NCI-H345 treated with DMSO at 0.1 percent for 48 hours (cell line): ENCODE data around the gene LAMA4.

ENCODE experiments used
- DNase-seq: peaks from one replicate; lab custom pipeline; 2025; ENCODE audit not compliant: unreplicated experiment; lab: John Stamatoyannopoulos, UW

Gene LAMA4

DNA sequence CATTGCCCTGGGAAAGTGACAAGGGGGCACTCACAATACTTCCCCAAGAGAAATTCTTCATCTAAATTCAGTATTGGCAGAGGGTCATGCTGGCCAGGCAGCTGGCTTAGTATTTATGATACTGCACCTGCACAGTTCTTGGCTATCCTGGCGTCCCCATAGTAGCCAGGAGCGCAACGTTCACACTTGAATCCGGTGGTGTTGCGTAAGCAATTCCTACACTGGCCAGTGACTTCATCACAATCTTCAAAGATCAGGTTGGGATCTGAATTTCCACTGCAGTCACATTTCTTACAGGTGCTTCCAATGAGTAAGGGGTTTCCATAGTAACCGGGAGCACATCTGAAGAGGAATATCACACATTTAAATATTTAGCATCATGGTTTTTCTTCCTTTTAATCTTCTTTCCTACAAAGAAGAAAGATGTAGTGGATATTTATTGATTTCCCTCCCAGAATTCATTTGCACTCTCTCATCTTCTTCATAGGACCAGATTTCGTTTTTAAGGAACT is 62.8 kb downstream of the LAMA4 start:
- DNase-seq, result no peak

DNA sequence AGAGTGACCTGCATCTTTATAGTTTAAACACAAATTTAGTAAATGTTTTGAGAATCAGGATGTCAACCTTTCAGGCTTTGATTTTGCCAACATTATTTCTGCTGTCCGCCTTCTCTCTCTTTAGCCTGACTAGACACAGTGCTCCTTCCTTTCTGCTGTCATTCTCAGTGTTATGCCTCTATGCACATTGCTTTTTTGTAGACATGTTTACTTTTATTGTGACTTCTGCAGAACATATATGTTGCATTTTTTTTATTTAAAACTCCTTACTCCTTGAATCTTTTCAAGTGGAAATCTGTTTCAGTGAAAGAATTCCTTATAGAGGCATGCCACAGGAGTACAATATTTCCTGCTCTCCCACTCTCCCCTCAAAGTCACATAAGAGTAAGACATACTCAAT is 64.2 kb downstream of the LAMA4 start:
- DNase-seq, result no peak

DNA sequence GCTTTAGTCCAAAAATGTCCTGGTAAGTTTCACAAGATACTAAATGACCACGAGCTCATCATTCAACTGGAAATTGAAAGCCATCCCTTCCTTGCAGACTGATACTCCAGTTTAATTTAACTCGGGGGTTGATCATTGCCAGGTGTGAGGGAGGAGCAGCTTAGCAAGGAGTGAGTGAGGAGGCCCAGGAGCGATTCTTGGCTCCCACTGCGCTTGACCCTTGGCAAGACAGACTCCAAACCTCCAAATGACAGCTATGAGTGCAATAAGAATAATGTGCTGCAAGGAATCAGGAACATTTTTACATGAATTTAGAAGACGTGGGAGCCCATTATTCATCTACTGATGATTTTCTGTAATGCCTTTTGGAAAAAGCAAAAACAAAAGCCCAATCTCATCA is 64.9 kb downstream of the LAMA4 start:
- no peak for DNase-seq

DNA sequence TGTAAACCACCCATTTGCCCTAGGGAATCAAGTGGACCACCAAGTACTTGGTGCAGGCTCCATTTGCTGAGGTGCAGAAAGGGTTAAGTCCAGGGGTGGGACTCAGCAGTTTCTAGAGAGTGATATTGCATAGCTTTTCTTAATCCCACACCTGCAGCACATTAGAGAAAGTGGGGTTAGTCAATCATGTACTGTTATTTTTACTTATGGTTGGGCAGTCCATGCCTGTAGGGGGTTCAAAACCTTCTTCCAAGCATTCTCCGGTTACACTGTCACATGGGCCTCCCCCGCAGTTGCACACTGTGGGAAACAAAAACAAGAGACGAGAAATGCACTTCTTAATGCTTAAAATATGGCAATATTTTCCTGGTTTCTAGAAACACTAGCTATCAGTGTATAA is 65.5 kb downstream of the LAMA4 start:
- DNase-seq, result no peak

DNA sequence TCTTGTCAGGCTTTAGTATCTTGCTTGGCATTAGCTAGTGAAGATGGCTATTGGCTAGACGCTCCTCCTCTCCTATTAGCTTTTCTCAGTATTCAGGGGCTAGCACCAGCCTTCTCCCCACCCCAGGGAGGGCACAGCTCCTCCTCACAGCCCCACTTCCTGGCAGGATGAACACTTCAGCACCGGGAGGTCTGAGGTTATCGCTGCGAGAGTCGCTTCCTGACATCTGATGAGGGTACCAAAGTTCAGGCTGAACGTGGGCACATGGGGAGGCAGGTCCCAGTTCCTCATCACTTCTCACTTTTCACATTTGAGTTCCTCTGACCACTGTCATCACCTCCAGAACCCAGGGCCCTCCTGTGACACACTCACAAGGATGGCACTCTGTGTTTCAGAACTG is 66.6 kb downstream of the LAMA4 start:
- no peak for DNase-seq

DNA sequence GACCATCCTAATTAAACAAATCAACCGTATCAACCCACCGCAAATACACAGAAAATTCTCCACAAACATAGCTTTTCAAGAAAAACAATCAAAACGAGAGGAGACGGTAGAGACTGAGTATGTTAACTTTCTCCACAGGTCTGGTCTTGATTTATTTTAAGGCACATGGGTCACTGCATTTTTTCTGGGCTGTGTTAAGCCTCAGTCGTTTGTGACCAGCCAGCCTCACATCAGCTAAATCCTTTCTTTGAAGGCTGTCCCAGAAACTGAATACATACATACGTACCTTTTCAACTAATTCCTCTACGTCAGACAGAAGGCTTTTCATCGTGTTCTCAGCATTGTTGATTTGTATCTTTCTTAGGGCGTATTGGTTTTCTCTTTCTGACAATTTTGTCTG is 69.4 kb downstream of the LAMA4 start:
- DNase-seq, result no peak

DNA sequence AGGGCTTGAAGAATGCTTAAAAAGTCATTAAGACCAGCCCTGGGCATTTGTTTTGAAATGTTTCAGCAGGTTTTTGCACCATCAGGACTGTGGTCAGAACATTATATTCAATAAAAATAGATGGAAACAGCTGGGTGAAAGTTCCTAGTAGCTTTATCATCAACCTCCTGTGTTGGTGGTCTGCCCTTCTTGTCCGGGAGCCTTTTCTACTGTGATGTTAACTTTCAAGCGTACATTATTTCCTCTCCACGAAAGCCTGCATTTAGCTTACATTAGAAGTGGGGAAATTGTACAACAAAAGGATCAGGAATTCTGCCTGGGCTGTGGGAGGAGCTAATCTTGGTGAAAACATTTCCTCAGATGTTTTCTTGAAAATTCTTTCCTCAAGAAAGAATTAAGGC is 71.1 kb downstream of the LAMA4 start:
- DNase-seq, result no peak

DNA sequence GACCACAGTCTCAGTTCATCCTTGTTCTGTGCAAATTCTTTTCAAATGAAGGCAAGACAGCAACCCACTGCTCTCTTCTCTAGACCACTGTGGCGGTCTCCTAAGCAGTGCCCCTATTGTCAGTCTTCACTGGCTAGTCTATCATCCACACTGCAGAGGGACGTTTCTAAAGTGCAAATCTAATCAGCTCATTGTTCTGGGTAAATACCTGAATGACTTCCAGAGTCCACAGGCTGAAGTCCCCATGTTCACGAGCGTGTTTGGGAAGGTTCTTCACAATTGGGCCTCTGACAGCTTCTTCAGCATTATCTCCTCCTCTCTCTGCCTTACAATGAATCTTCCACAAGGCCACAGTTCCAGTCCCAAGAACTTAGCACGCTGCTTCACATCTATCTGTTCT is 73.2 kb downstream of the LAMA4 start:
- no peak for DNase-seq

DNA sequence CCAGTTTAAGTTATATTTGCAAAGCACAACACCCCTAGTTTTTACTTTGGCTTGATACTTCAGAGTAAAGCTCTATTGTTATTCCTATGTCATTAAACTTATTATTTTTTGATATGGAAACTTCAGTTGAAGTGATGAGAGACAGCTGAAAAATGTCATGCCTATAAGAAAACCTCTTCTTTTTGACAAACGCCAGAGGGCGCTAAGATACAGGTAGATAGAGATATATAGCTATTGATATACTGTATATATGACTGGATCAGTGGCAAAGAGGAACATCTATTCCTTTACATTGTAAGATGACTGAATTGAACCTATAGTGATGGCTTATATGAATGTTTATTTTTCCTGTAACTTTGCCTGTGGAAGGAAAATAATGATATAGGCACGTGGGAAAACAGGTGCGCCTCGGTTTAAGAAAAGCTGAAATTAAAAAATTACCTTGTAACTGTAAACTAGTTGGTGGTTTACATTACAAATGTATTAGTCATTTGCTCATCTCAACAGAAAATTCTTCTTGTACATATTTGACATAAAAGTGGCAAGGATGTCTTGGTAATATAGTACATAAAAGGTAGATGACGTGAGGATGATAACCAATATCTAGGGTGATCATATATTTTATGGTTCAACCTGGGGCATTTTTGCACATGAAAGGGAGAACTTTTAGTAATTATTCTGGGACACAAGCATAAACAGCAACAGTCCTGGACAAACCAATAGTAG is 74.1 kb downstream of the LAMA4 start:
- peak; percentile 85 for DNase-seq

DNA sequence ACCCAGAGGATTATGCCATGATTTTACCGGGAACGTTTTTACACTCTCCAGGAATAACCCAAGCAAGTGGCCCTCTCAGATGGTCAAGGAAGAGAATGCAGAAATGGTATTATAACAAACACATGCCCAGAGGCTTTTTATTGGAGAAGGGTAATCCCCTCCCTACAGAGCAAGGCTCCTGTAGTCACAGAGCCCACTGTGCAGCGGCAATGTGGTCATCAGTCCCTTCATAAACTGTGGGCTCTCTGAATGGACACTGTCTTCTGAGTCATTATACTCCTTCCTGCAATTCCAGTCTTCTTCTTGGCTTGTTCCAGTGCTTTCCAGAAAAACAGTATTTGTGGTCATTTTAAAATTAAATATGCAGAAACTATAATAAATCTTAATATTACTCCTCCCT is 74.7 kb downstream of the LAMA4 start:
- no peak for DNase-seq

DNA sequence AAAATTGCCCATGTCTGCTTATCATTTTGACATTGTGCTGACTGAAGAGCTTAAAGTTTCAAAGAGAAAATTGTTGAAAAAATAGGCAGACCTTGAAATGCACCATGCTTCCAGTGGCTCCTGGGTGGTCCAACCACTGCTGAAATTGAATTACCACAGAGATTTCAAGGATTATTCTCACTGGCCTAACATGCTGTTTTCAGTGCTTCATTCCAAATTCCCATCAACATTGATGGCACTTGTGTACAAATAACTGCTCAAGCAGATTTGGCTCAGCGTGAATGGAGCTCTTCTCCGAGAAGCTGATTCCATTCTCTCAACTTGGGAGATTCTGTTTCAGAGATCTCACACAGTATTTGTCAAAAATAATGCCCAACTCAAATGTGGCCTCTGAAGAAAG is 75.5 kb downstream of the LAMA4 start:
- DNase-seq, result no peak

DNA sequence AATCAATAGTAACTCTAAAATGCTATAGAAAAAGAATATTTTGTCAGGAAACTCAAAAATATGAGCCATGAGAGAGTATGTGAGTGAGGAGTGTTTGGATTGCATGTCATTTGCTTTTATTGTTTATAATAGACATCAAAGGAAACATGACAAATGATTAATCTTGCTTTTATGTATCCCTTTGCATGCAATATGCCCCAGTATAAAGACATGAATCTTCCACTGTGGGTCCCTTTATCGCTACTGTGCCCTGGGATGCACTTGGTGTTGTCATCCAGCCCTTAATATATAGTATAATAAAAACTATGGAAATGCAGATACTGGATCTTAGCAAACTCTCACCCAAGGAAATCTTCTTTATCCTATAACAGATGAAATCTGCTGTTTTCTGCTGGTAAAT is 77.3 kb downstream of the LAMA4 start:
- no peak for DNase-seq

DNA sequence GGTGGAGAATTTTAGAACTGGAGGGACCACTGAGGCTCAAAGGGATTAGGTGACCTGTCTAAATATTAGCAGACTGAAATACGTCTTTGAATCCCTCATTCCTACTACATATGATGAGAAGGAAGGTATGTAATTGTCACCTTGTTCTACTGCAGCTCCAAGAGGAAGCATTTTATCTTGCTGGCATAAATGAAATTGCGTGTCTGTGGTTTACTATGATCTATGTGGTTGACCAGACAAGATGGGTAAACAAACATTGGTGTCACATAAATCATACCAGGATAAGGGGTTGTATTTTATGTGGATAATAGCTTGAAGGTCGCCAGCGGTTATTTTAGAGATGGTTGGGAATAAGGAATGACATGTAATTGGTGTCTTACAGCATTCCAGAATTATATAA is 78.2 kb downstream of the LAMA4 start:
- DNase-seq, result no peak

DNA sequence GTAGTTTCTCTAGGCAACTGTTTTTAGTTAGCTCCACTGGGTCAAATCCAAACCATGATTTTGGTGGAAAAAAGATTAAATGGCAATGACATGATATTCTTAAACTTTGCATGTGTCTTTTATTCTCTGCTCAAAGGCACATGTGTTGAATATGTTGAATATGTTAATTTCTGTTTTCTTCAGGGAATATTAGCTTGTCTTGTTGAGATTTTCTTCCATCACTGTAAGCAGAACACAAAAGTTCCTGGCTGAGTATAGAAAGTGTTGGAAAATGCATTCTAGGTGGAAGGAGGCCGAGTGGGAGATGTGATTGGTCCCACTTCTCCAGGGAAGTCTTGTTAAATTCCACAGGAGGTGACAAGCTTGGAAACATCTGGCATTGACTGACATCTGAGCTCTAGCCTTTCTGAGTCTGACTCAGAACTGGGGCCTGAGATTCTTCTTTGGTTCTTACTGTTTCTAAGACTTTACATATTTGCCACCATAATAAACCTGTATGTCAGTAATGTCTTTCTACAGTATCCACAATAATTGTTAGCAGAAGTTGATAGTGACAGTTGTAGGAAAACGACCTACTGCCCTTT is 81.1 kb downstream of the LAMA4 start:
- DNase-seq, result no peak

DNA sequence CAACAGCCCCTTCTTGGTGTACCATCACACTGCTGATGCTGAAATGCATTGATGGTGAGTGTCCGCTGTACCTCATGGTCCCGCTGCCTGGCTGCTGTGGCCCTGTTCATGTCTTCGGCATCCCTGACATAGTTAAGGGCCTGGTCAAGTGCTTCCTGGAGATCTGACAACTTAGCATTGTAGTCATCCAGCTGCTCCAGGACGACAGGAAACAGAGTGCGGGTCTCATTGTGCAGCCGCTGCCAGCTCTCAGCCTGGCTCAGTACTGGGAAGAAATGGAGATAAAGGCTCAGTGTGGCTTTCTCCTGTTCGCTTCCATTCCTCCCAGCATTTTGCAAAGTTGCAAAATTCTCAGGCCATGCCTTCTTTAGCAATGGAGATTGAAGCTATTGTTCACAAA is 81.8 kb downstream of the LAMA4 start:
- no peak for DNase-seq

DNA sequence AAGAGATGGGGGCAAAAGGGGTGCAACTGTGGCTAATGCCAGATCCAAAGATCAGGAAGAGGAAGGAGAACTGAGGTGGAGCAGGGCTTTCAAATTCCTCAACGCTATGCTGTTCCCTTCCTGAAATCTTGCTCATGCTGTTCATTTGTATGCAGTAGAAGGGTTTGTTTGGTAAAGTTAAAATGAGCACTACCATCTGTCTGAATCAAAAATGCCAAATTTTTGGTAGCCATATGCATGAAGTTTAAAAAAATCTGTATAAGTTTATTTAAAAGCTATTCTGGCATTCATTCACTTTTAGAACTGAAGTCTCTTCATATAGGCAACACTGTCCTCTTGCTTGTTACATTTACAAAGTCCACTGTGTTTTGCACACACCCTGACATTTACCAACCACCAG is 84.8 kb downstream of the LAMA4 start:
- DNase-seq, result no peak

DNA sequence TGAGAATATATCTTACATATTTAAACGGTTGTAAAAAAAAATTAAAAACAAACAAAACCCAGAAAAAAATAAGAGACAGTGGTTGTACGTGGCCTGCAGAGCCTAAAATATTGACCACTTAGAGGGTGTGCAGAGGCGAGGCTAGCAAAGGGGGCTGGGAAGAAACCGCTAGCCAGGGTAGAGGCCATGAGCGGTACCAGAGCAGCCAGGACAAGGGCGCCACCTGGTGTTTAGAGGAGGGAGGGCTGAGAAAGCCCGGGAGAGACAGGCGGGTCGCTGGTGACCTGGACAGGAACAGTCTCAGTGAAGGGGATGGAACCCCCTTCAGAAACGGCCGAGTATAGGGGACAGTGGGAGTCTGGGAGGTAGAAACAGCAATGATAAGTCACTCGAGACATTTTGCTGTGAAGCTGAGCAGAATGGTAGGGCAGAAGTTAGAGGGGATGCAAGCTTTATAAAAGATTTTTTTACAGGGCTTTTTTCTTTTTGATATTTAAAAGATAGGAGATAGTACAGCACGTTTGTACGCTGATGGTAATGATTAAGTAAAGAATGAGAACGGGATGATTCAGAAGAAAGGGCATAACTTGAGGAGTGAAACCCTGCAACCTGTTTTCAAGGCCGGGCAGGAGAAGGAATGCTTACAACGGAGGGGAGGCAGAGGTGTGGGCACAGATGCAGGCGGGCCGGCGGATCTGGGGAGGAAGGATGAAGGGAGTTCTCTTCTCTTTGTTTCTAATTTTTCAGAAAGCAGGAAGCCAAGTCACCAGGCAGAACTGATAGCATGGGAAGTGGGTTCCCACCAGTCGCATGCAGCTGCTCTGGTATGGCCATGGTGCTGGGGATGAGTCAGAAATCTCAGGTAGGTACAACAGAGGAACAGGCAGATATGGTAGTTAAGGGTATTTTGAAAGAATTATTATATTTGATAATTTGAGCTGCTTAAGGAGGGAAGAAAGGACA is 90.8 kb downstream of the LAMA4 start:
- no peak for DNase-seq

DNA sequence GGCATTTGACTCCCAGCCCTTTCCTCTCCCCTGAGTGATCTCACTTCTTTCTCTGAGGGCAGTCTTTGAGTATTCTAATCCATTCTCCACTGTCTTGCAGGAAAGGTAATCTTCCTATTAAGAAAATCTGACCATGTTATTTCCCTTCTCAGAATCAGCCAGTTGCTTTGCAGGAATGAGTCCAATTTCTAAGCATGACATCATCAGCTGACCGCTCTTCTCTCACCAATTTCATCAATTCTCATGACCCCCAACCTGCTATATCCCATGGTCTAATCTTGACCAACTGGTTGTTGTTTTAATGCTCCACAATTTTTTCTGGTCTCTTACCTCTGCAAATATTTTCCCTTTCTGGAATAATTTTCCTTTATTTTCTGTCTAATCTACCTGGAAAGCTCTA is 93.6 kb downstream of the LAMA4 start:
- DNase-seq, result no peak

DNA sequence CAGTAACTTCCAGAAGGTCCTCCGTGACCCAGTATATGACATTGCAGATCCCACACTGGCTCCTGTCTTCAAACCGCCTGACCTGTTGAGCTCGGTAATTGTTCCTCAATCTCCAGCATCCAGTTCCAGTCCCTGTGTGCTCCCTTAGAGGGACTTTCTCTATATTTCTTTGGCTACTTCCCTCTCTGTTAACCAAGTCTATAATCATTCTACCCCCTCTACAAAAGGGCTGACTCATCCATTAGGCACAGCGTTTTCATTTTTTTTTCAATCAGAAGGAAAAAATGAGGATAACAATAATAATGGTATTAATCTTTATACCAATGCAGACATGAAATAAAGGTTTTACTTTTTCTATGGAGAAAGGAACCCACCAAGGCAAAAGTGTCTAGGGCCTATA is 97.7 kb downstream of the LAMA4 start:
- no peak for DNase-seq

DNA sequence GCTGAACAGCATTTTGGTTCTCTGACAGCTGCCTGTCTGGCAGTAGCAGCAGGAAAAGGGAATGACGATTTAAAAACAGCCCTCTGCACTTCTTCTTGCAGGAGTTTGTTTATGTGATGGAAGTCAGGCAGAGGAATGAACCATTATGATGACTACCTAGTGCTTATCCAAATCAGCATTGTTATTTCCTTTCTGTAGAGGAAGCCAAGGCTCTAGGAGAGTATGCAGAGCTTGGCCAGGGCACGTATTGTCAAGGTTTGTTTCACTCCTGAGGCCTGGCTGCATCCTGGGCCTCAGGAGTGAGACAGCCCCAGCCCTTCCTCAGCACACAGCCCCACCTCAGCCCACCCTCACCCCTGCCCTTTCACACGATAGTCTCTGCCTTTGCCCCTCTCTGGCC is 98.5 kb downstream of the LAMA4 start:
- no peak for DNase-seq

DNA sequence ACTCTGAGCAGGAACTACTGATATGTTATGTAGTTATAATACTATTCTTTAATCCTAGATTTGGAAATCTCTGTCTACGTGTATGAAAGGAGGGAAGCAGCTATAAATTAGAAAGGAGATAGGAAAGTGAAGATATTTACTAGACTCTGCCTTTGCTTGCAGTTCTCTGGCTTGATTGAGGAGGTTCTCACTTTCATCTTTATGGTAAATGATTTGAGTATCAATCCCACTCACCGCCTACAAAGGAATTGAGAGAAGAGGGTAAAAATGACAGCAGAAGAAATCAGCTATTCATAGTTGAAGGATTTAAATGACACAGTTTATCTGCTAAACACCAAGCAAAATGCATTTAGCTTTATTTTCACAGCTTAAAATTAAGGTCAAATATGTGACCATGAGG is 99.7 kb downstream of the LAMA4 start:
- no peak for DNase-seq
